NCI-H526 treated with DMSO at 0.1 percent for 48 hours (cell line): ENCODE measurements around the gene RNF19B.

Source experiments
- DNase-seq: peaks from one replicate; lab custom pipeline; 2025; lab: John Stamatoyannopoulos, UW

RNF19B gene

GRCh38 chr1:32966900-32967299 is 2.3 kb upstream of the RNF19B start:
- no peak for DNase-seq

GRCh38 chr1:32965251-32965747 is 690 bp upstream of the RNF19B start:
- DNase-seq = no peak

- DNase-seq = peak; percentile 67
Observed at GRCh38 chr1:32963746-32964460, 706 bp downstream of the RNF19B start.

GRCh38 chr1:32962248-32962896 is 2.2 kb downstream of the RNF19B start:
- DNase-seq = no peak

GRCh38 chr1:32960819-32961355 is 3.7 kb downstream of the RNF19B start:
- DNase-seq = no peak

GRCh38 chr1:32960342-32960741 is 4.3 kb downstream of the RNF19B start:
- DNase-seq = no peak

GRCh38 chr1:32958827-32959226 is 5.8 kb downstream of the RNF19B start:
- no peak for DNase-seq

GRCh38 chr1:32957017-32957416 is 7.6 kb downstream of the RNF19B start:
- no peak for DNase-seq

GRCh38 chr1:32954168-32954567 is 10.4 kb downstream of the RNF19B start:
- DNase-seq = no peak

GRCh38 chr1:32953495-32953894 is 11.1 kb downstream of the RNF19B start:
- no peak for DNase-seq

- DNase-seq = no peak
Observed at GRCh38 chr1:32949519-32949918, 15.1 kb downstream of the RNF19B start.

- DNase-seq = no peak
Observed at GRCh38 chr1:32948905-32949304, 15.7 kb downstream of the RNF19B start.

GRCh38 chr1:32948390-32948722 is 16.3 kb downstream of the RNF19B start:
- DNase-seq = no peak

GRCh38 chr1:32947669-32948389 is 16.8 kb downstream of the RNF19B start:
- DNase-seq = no peak

- DNase-seq = no peak
Observed at GRCh38 chr1:32946413-32946812, 18.2 kb downstream of the RNF19B start.

- DNase-seq = no peak
Observed at GRCh38 chr1:32944180-32944579, 20.4 kb downstream of the RNF19B start.

- DNase-seq = no peak
Observed at GRCh38 chr1:32939655-32940371, 24.8 kb downstream of the RNF19B start.

GRCh38 chr1:32937061-32937460 is 27.5 kb downstream of the RNF19B start:
- DNase-seq = no peak

GRCh38 chr1:32934535-32934934 is 30.1 kb downstream of the RNF19B start:
- no peak for DNase-seq

GRCh38 chr1:32933742-32934322 is 30.8 kb downstream of the RNF19B start:
- DNase-seq = peak; percentile 57

- no peak for DNase-seq
Observed at GRCh38 chr1:32931760-32932159, 32.8 kb downstream of the RNF19B start.

GRCh38 chr1:32929366-32929765 is 35.2 kb downstream of the RNF19B start:
- no peak for DNase-seq
